HEK293 (cell line): ENCODE measurements around the gene CD9.

Source experiments
- CTCF ChIA-PET: fragments of 350-600 bp; formaldehyde crosslinking; extraction: SDS; loops from one replicate; lab custom pipeline; 2021; ENCODE audit warnings: antibody characterized with exemption; lab: Yijun Ruan, JAX
- POLR2A ChIA-PET: fragments of 300-600 bp; formaldehyde crosslinking; extraction: SDS; loops from one replicate; lab custom pipeline; 2020; ENCODE audit warnings: antibody characterized with exemption, inconsistent platforms; lab: Yijun Ruan, JAX
- H3K27ac ChIP-seq: fragments of 200-500 bp; sonication (Bioruptor generic); 2 replicates; pipeline ENCODE4 v1.5.1; 2014; ENCODE audit warnings: low read depth, low read length, control low read depth, inconsistent platforms; ENCODE audit errors: extremely low read depth
- H3K36me3 ChIP-seq, 2 experiments: fragments of 200-500 bp in 1 of 2; sonication (Bioruptor generic) in 1 of 2; 1 replicate in 1 of 2; 2 replicates in 1 of 2; pipeline ENCODE4 v1.5.1; 2014 to 2017; ENCODE audit warnings: inconsistent platforms in 2 of 2, low read length in 2 of 2; ENCODE audit not compliant: control insufficient read depth in 2 of 2, insufficient read depth in 1 of 2
- H3K4me1 ChIP-seq: fragments of 200-500 bp; sonication (Bioruptor generic); 2 replicates; pipeline ENCODE4 v1.5.1; 2014; ENCODE audit warnings: mild to moderate bottlenecking, low read length, inconsistent platforms; ENCODE audit not compliant: control insufficient read depth, insufficient read depth
- H3K4me3 ChIP-seq: 2 replicates; pipeline ENCODE4 v1.5.1; 2011; ENCODE audit warnings: low read depth, mild to moderate bottlenecking, control low read depth, low read length, moderate library complexity
- H3K9me3 ChIP-seq: fragments of 200-500 bp; sonication (Bioruptor generic); 2 replicates; pipeline ENCODE4 v1.5.1; 2014; ENCODE audit warnings: low read depth, low read length, inconsistent platforms; ENCODE audit not compliant: control insufficient read depth, insufficient read depth
- GLIS1 ChIP-seq: fragments of 450-650 bp; formaldehyde crosslinking; IDR thresholded peaks from 2 replicates; pipeline ENCODE4 v1.5.1; 2016; ENCODE audit warnings: missing biosample characterization, missing genetic modification characterization
- GLIS2 ChIP-seq: fragments of 450-650 bp; formaldehyde crosslinking; IDR thresholded peaks from 2 replicates; pipeline ENCODE4 v1.5.1; 2016; ENCODE audit warnings: missing biosample characterization, missing genetic modification characterization
- SCRT1 ChIP-seq: fragments of 450-650 bp; formaldehyde crosslinking; IDR thresholded peaks from 2 replicates; pipeline ENCODE4 v1.5.1; 2016; ENCODE audit warnings: missing biosample characterization, missing genetic modification characterization, borderline replicate concordance
- SCRT2 ChIP-seq: fragments of 450-650 bp; formaldehyde crosslinking; IDR thresholded peaks from 2 replicates; pipeline ENCODE4 v1.5.1; 2016; ENCODE audit warnings: missing biosample characterization, missing genetic modification characterization
- SP7 ChIP-seq: fragments of 450-650 bp; formaldehyde crosslinking; IDR thresholded peaks from 2 replicates; pipeline ENCODE4 v1.5.1; 2016; ENCODE audit warnings: missing biosample characterization, missing genetic modification characterization
- ZBTB48 ChIP-seq: fragments of 450-650 bp; formaldehyde crosslinking; IDR thresholded peaks from 2 replicates; pipeline ENCODE4 v1.5.1; 2016; ENCODE audit warnings: missing biosample characterization, missing genetic modification characterization
- ZBTB8A ChIP-seq: fragments of 450-650 bp; formaldehyde crosslinking; IDR thresholded peaks from 2 replicates; pipeline ENCODE4 v1.5.1; 2016; ENCODE audit warnings: missing biosample characterization, missing genetic modification characterization
- ZFP69B ChIP-seq: fragments of 450-650 bp; formaldehyde crosslinking; IDR thresholded peaks from 2 replicates; pipeline ENCODE4 v1.5.1; 2016; ENCODE audit warnings: missing biosample characterization, missing genetic modification characterization
- ZIC2 ChIP-seq: fragments of 450-650 bp; formaldehyde crosslinking; IDR thresholded peaks from 2 replicates; pipeline ENCODE4 v1.5.1; 2016; ENCODE audit warnings: missing biosample characterization, missing genetic modification characterization
- ZNF19 ChIP-seq: fragments of 450-650 bp; formaldehyde crosslinking; IDR thresholded peaks from 2 replicates; pipeline ENCODE4; 2016; ENCODE audit warnings: missing biosample characterization, missing genetic modification characterization, low read depth
- ZNF335 ChIP-seq: fragments of 450-650 bp; formaldehyde crosslinking; conservative IDR thresholded peaks from 2 replicates; pipeline ENCODE4 v1.5.1; 2016; ENCODE audit warnings: missing biosample characterization, missing genetic modification characterization
- ZNF350 ChIP-seq: fragments of 450-650 bp; formaldehyde crosslinking; IDR thresholded peaks from 2 replicates; pipeline ENCODE4 v1.5.0; 2017; ENCODE audit warnings: missing biosample characterization, mild to moderate bottlenecking, missing genetic modification characterization
- ZNF404 ChIP-seq: fragments of 450-650 bp; formaldehyde crosslinking; IDR thresholded peaks from 2 replicates; pipeline ENCODE4 v1.5.1; 2017; ENCODE audit warnings: missing biosample characterization, missing genetic modification characterization
- ZNF571 ChIP-seq: fragments of 450-650 bp; formaldehyde crosslinking; IDR thresholded peaks from 2 replicates; pipeline ENCODE4 v1.5.0; 2017; ENCODE audit warnings: missing biosample characterization, missing genetic modification characterization
- ZNF654 ChIP-seq: fragments of 450-650 bp; formaldehyde crosslinking; IDR thresholded peaks from 2 replicates; pipeline ENCODE4 v1.5.1; 2016; ENCODE audit warnings: low read depth, missing biosample characterization, missing genetic modification characterization
- ZNF660 ChIP-seq: fragments of 450-650 bp; IDR thresholded peaks from 2 replicates; pipeline ENCODE4 v1.5.1; 2018; ENCODE audit warnings: missing biosample characterization, mild to moderate bottlenecking, missing genetic modification characterization
- ZNF76 ChIP-seq: fragments of 450-650 bp; formaldehyde crosslinking; IDR thresholded peaks from 2 replicates; pipeline ENCODE4; 2016; ENCODE audit warnings: low read depth, missing biosample characterization, missing genetic modification characterization, borderline replicate concordance
- ZNF777 ChIP-seq: fragments of 450-650 bp; formaldehyde crosslinking; IDR thresholded peaks from 2 replicates; pipeline ENCODE4 v1.5.1; 2017; ENCODE audit warnings: missing biosample characterization, missing genetic modification characterization, borderline replicate concordance
- ZSCAN30 ChIP-seq: fragments of 450-650 bp; IDR thresholded peaks from 2 replicates; pipeline ENCODE4 v1.5.1; 2018; ENCODE audit warnings: missing biosample characterization, mild to moderate bottlenecking, missing genetic modification characterization, moderate library complexity
- TF ChIP-seq, protein P1 (sequence below): fragments of 450-650 bp; formaldehyde crosslinking; IDR thresholded peaks from 2 replicates; pipeline ENCODE4 v1.5.1; 2016; ENCODE audit warnings: missing biosample characterization, missing genetic modification characterization, low read depth
- TF ChIP-seq, protein P2 (sequence below): fragments of 450-650 bp; formaldehyde crosslinking; IDR thresholded peaks from 2 replicates; pipeline ENCODE4 v1.5.1; 2016; ENCODE audit warnings: missing biosample characterization, missing genetic modification characterization
- TF ChIP-seq, protein P3 (sequence below): fragments of 450-650 bp; formaldehyde crosslinking; IDR thresholded peaks from 2 replicates; pipeline ENCODE4 v1.5.1; 2016; ENCODE audit warnings: missing biosample characterization, missing genetic modification characterization
- TF ChIP-seq, protein P4 (sequence below): fragments of 450-650 bp; formaldehyde crosslinking; IDR thresholded peaks from 2 replicates; pipeline ENCODE4 v1.5.1; 2016; ENCODE audit warnings: missing biosample characterization, missing genetic modification characterization
- TF ChIP-seq, protein P5 (sequence below): fragments of 450-650 bp; formaldehyde crosslinking; IDR thresholded peaks from 2 replicates; pipeline ENCODE4 v1.5.0; 2017; ENCODE audit warnings: missing biosample characterization, missing genetic modification characterization, borderline replicate concordance

The CD9 gene

DNA sequence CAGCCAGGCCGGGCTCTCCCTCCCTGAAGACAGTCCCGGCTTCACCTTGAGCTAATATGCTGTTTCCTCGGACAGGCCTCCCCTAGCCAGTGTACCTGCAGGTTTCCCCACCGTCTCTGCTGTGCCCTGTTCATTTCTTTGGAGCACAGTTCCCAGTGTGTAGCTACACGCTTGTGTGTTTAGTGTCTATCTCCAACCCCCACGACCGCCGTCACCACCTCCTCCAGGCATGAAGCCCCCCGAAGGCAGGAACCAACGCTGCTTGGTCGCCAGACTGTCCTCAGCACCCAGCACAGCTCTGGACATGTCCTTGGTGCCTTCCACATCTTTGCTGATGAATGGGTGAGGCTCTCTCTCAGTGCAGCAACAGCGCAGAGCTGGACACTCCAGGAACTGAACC lies 84.1 kb downstream of the CD9 start (continued):
- TF ChIP-seq ZNF19 (tag by site-specific recombination) = no peak
- no peak for TF ChIP-seq ZBTB48
- TF ChIP-seq ZNF350 (tag by site-specific recombination) = no peak
- TF ChIP-seq, protein P1, sequence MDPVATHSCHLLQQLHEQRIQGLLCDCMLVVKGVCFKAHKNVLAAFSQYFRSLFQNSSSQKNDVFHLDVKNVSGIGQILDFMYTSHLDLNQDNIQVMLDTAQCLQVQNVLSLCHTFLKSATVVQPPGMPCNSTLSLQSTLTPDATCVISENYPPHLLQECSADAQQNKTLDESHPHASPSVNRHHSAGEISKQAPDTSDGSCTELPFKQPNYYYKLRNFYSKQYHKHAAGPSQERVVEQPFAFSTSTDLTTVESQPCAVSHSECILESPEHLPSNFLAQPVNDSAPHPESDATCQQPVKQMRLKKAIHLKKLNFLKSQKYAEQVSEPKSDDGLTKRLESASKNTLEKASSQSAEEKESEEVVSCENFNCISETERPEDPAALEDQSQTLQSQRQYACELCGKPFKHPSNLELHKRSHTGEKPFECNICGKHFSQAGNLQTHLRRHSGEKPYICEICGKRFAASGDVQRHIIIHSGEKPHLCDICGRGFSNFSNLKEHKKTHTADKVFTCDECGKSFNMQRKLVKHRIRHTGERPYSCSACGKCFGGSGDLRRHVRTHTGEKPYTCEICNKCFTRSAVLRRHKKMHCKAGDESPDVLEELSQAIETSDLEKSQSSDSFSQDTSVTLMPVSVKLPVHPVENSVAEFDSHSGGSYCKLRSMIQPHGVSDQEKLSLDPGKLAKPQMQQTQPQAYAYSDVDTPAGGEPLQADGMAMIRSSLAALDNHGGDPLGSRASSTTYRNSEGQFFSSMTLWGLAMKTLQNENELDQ (tag by site-specific recombination) = no peak
- TF ChIP-seq, all 188 proteins: peak for 0

DNA sequence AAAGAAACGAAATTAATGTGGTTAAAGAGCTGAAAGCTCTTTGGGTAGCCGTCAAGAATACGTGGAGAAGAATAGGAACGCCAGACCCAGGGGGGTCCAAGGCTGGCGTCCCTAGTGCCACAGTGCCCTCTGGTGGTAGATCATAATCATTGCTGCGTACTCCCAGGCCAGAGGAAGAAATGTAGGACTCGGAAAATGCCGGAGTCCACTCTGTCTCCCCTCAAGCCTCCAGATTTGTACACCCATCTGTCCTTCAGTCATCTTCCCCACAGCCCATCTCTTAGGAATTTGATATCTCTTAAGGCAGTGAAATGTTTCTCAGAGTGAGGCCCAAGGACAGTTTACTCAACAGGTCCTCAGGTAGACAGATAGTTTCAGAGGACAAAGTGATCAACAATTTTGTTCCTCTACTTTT lies 84.9 kb downstream of the CD9 start:
- TF ChIP-seq ZNF777 (tag by site-specific recombination) (no peak), ZBTB8A (no peak), ZNF76 (no peak), ZIC2 (0 out of 2 replicates have a peak, but pooled peaks have one; percentile 25), ZNF571 (no peak), ZNF660 (tag by site-specific recombination) (peak; percentile 61; the same call in 1 of the 2 replicates), SCRT1 (peak; percentile 68; the same call in 1 of the 2 replicates), ZSCAN30 (tag by site-specific recombination) (0 out of 2 replicates have a peak, but pooled peaks have one; percentile 39), ZNF404 (tag by site-specific recombination) (no peak), SP7 (tag by site-specific recombination) (peak; percentile 54), ZNF654 (tag by site-specific recombination) (peak; percentile 98), ZNF335 (tag by site-specific recombination) (peak; percentile 59; the same call in 1 of the 2 replicates), ZFP69B (0 out of 2 replicates have a peak, but pooled peaks have one; percentile 48), SCRT2 (tag by site-specific recombination) (peak; percentile 88), GLIS1 (tag by site-specific recombination) (peak; percentile 97), GLIS2 (tag by site-specific recombination) (peak; percentile 79)
- TF ChIP-seq, protein P2, sequence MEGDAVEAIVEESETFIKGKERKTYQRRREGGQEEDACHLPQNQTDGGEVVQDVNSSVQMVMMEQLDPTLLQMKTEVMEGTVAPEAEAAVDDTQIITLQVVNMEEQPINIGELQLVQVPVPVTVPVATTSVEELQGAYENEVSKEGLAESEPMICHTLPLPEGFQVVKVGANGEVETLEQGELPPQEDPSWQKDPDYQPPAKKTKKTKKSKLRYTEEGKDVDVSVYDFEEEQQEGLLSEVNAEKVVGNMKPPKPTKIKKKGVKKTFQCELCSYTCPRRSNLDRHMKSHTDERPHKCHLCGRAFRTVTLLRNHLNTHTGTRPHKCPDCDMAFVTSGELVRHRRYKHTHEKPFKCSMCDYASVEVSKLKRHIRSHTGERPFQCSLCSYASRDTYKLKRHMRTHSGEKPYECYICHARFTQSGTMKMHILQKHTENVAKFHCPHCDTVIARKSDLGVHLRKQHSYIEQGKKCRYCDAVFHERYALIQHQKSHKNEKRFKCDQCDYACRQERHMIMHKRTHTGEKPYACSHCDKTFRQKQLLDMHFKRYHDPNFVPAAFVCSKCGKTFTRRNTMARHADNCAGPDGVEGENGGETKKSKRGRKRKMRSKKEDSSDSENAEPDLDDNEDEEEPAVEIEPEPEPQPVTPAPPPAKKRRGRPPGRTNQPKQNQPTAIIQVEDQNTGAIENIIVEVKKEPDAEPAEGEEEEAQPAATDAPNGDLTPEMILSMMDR (tag by site-specific recombination) = peak; percentile 84
- TF ChIP-seq, protein P3, sequence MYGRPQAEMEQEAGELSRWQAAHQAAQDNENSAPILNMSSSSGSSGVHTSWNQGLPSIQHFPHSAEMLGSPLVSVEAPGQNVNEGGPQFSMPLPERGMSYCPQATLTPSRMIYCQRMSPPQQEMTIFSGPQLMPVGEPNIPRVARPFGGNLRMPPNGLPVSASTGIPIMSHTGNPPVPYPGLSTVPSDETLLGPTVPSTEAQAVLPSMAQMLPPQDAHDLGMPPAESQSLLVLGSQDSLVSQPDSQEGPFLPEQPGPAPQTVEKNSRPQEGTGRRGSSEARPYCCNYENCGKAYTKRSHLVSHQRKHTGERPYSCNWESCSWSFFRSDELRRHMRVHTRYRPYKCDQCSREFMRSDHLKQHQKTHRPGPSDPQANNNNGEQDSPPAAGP (tag by site-specific recombination) = 0 out of 2 replicates have a peak, but pooled peaks have one; percentile 36
- TF ChIP-seq, protein P4, sequence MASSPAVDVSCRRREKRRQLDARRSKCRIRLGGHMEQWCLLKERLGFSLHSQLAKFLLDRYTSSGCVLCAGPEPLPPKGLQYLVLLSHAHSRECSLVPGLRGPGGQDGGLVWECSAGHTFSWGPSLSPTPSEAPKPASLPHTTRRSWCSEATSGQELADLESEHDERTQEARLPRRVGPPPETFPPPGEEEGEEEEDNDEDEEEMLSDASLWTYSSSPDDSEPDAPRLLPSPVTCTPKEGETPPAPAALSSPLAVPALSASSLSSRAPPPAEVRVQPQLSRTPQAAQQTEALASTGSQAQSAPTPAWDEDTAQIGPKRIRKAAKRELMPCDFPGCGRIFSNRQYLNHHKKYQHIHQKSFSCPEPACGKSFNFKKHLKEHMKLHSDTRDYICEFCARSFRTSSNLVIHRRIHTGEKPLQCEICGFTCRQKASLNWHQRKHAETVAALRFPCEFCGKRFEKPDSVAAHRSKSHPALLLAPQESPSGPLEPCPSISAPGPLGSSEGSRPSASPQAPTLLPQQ (tag by site-specific recombination) = peak; percentile 46; the same call in 1 of the 2 replicates
- TF ChIP-seq, protein P5, sequence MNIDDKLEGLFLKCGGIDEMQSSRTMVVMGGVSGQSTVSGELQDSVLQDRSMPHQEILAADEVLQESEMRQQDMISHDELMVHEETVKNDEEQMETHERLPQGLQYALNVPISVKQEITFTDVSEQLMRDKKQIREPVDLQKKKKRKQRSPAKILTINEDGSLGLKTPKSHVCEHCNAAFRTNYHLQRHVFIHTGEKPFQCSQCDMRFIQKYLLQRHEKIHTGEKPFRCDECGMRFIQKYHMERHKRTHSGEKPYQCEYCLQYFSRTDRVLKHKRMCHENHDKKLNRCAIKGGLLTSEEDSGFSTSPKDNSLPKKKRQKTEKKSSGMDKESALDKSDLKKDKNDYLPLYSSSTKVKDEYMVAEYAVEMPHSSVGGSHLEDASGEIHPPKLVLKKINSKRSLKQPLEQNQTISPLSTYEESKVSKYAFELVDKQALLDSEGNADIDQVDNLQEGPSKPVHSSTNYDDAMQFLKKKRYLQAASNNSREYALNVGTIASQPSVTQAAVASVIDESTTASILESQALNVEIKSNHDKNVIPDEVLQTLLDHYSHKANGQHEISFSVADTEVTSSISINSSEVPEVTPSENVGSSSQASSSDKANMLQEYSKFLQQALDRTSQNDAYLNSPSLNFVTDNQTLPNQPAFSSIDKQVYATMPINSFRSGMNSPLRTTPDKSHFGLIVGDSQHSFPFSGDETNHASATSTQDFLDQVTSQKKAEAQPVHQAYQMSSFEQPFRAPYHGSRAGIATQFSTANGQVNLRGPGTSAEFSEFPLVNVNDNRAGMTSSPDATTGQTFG = no peak
- no peaks in the 10 kb centered on the region for H3K36me3 ChIP-seq
- no peaks in the 10 kb centered on the region for H3K4me1 ChIP-seq
- POLR2A ChIA-PET = interaction anchor here (0.6 to 0.9 kb wide), 3 partner anchors 89 to 469 kb away, joined by 3 read pairs; partner anchors contain the start of gene VAMP1
- no peaks in the 10 kb centered on the region for H3K9me3 ChIP-seq
- CTCF ChIA-PET = interaction anchor here (0.6 to 6.8 kb wide), 40 partner anchors 8 to 532 kb away, joined by 3 to 82 read pairs (median 6); partner anchors contain the start of genes CD9 and TNFRSF1A
- no peak overlapping the region for H3K27ac ChIP-seq
- H3K4me3 ChIP-seq = no peak overlapping the region
